Neuron (in vitro differentiated cells): ENCODE measurements around the gene OR8G5.
"Not testable (repeated sequence)": the region's sequence is repeated elsewhere in the genome, so short reads cannot be mapped to it uniquely, and the experiment has no call there.

Experiments
- H2AFZ ChIP-seq: one replicate; pipeline ENCODE4 v1.6.1; 2013; ENCODE audit warnings: low read depth, mild to moderate bottlenecking, inconsistent platforms, low read length, moderate library complexity
- H3K27me3 ChIP-seq: one replicate; pipeline ENCODE4 v1.6.1; 2013; ENCODE audit warnings: low read length; ENCODE audit not compliant: insufficient read depth
- H3K36me3 ChIP-seq: one replicate; pipeline ENCODE4 v1.6.1; 2013; ENCODE audit warnings: low read length; ENCODE audit not compliant: insufficient read depth
- H3K4me1 ChIP-seq: one replicate; pipeline ENCODE4 v1.6.1; 2013; ENCODE audit warnings: low read length; ENCODE audit not compliant: insufficient read depth
- H3K4me3 ChIP-seq: 2 replicates; pipeline ENCODE4 v1.5.1; 2013; ENCODE audit warnings: mild to moderate bottlenecking, low read length, moderate library complexity
- H3K9me3 ChIP-seq: one replicate; pipeline ENCODE4 v1.6.1; 2013; ENCODE audit warnings: low read length

The OR8G5 gene

DNA sequence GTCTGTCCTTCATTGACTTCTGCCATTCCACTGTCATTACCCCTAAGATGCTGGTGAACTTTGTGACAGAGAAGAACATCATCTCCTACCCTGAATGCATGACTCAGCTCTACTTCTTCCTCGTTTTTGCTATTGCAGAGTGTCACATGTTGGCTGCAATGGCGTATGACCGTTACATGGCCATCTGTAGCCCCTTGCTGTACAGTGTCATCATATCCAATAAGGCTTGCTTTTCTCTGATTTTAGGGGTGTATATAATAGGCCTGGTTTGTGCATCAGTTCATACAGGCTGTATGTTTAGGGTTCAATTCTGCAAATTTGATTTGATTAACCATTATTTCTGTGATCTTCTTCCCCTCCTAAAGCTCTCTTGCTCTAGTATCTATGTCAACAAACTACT lies 6.3 kb upstream of the OR8G5 start:
- not testable (repeated sequence) for H3K27me3 ChIP-seq, H3K9me3 ChIP-seq, H3K36me3 ChIP-seq, H3K4me3 ChIP-seq, H2AFZ ChIP-seq, H3K4me1 ChIP-seq

DNA sequence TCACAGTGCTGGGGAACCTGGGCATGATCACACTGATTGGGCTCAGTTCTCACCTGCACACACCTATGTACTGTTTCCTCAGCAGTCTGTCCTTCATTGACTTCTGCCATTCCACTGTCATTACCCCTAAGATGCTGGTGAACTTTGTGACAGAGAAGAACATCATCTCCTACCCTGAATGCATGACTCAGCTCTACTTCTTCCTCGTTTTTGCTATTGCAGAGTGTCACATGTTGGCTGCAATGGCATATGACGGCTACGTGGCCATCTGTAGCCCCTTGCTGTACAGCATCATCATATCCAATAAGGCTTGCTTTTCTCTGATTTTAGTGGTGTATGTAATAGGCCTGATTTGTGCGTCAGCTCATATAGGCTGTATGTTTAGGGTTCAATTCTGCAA lies 8.9 kb downstream of the OR8G5 start:
- H3K27me3 ChIP-seq, H2AFZ ChIP-seq, H3K4me3 ChIP-seq, H3K9me3 ChIP-seq, H3K4me1 ChIP-seq, H3K36me3 ChIP-seq: not testable (repeated sequence)

DNA sequence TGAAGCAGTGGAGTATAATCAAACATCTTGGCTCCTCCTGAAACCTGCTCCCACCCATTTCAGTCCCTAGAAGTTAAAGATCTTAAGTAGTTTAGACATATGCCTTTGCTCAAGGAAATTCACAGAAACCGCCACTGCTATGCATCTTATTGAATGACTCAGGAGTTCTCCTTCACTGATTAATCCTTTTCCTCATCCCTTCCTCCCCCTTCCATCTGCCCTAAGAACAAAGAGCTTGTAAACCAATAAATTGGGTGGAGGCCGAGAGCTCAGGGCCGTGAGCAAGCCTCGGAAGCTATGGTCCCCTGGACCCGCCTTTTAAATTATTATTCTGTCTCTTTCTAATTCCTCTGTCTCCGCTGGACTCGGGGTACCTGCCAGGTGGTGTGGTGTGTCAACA lies 14.7 kb downstream of the OR8G5 start:
- H3K4me1 ChIP-seq, H3K4me3 ChIP-seq, H3K27me3 ChIP-seq, H3K9me3 ChIP-seq, H2AFZ ChIP-seq, H3K36me3 ChIP-seq: not testable (repeated sequence)

DNA sequence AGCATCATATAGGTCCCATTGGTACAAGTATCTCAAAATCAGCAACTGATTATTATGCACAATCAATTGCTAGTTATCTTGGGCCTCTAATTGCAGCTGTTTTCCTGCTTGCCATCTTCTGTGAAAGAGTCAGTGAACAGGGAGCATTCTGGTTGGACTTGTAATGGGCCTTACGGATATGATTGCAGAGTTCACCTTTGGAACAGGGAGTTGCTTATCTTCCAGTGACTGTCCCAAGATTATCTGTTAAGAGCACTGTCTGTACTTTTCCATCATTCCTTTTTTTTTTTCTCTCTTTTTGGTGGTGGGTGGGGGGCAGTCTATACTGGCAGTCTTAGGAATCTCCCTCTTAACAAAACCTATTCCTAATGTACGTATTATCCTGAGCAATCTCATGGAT lies 17.8 kb downstream of the OR8G5 start:
- H2AFZ ChIP-seq = no peak overlapping the region
- H3K4me1 ChIP-seq = no peaks in the 10 kb centered on the region
- no peaks in the 10 kb centered on the region for H3K36me3 ChIP-seq
- H3K27me3 ChIP-seq = no peaks in the 10 kb centered on the region
- H3K4me3 ChIP-seq = no peak overlapping the region
- no peaks in the 10 kb centered on the region for H3K9me3 ChIP-seq

DNA sequence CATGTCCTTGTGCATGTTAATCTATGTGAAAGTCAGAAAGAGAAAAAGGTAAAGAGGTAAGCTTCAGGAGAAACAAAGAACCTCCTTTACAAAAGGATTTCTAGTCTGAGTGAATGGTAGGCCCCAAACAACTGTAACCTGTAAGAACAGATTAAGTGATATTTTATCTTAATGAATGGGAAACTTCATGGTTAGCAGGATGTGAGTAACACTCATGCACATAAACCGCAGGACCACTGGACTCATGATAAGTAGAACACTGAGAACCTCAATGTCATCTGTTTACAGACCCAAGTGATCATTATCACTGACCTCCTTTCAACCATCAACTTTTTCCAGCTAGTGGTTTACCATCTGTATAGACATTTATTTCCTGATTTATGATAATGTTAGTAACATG lies 19.9 kb downstream of the OR8G5 start:
- no peaks in the 10 kb centered on the region for H3K4me1 ChIP-seq
- no peak overlapping the region for H2AFZ ChIP-seq
- H3K4me3 ChIP-seq = no peak overlapping the region
- no peaks in the 10 kb centered on the region for H3K9me3 ChIP-seq
- H3K27me3 ChIP-seq = no peaks in the 10 kb centered on the region
- H3K36me3 ChIP-seq = no peaks in the 10 kb centered on the region

DNA sequence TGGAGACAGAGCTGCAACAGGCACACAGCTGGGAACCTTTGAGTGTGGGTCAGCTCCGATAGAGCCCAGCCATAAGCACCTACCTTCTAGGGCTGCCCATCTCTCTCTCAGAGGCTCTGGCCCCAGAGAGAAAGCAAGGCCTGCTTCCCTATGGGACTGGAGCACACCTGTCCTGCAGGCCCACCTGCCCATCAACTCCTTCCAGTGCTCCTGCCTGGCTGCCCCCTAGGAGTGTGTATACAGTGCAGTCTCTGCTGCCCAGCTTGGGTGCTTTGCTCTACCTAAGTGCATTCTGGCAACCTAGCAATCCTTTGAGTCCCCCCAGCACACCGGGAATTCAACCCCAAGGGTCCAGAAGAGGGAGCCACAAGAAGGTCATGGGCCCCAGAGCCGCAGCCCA lies 21.0 kb downstream of the OR8G5 start:
- no peaks in the 10 kb centered on the region for H3K4me1 ChIP-seq
- no peaks in the 10 kb centered on the region for H3K27me3 ChIP-seq
- no peak overlapping the region for H2AFZ ChIP-seq
- H3K9me3 ChIP-seq = no peaks in the 10 kb centered on the region
- no peaks in the 10 kb centered on the region for H3K36me3 ChIP-seq
- H3K4me3 ChIP-seq = no peak overlapping the region

DNA sequence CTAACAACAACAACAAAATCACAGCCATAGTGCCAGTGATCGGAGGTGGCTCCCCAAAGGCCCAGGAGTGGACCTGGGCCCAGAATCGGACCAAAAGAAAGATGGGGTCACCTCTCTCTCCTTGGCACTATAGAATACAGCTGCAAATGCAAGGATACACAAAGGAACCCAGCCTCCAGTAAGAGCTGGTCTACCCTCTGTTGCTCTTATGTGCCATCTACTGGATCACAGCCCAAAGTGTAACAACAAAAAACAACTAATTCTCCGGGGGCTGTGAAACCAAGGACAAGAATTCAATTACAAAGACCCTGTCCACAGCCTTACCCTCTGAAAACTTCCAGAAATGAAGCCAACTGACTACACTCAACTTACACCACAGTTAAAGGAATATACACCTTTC lies 21.6 kb downstream of the OR8G5 start:
- Histone ChIP-seq H3K4me1 (no peaks in the 10 kb centered on the region), H3K27me3 (no peaks in the 10 kb centered on the region), H3K36me3 (no peaks in the 10 kb centered on the region), H3K4me3 (no peak overlapping the region), H3K9me3 (no peaks in the 10 kb centered on the region), H2AFZ (no peak overlapping the region)

DNA sequence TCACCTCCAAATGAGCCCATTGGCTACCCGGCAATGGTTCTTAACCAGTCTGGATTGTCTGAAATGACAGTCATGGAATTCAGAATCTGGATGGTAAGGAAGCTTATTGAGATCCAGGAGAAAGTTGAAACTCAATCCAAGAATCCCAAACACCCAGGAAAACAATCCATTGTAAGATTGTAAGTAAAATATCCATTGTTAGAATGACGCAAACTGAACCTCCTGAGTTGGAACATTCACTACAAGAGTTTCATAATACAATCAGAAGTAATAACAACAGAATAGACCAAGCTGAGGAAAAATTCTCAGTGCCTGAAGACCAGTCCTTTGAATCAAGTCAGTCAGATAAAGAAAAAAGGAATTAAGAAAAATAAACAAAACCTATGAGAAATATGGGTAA lies 22.1 kb downstream of the OR8G5 start:
- Histone ChIP-seq H3K27me3 (no peaks in the 10 kb centered on the region), H3K36me3 (no peaks in the 10 kb centered on the region), H3K9me3 (no peaks in the 10 kb centered on the region), H2AFZ (no peak overlapping the region), H3K4me3 (no peak overlapping the region), H3K4me1 (no peaks in the 10 kb centered on the region)

DNA sequence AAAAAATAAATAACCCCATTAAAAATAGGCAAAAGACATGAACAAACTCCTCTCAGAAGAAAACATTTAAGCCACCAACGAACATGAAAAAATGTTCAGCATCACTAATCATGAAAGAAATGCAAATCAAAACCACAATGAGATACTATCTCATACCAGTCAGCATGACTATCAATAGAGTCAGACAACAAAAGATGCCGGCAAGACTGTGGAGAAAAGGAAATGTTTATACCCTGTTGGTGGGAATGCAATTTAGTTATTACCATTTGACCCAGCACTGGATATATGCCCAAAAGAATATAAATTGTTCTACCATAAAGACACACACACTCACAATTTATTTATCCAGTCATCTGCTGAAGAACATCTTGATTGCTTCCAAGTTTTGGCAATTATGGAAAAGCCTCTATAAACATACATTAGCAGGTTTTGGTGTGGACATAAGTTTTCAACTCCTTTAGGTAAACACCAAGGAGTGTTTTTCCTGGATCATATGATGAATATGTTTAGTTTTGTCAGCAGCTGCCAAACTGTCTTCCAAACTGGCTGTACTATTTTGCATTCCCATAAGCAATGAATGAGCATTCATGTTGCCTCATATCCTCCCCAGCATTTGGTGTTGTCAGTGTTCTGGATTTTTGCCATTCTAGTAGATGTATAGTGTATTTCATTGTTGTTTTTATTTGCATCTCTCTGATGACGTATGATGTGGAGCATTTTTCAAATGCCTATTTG lies 29.6 kb downstream of the OR8G5 start:
- Histone ChIP-seq H3K9me3 (no peaks in the 10 kb centered on the region), H3K27me3 (no peaks in the 10 kb centered on the region), H2AFZ (no peak overlapping the region), H3K36me3 (no peaks in the 10 kb centered on the region), H3K4me3 (no peak overlapping the region), H3K4me1 (no peaks in the 10 kb centered on the region)

DNA sequence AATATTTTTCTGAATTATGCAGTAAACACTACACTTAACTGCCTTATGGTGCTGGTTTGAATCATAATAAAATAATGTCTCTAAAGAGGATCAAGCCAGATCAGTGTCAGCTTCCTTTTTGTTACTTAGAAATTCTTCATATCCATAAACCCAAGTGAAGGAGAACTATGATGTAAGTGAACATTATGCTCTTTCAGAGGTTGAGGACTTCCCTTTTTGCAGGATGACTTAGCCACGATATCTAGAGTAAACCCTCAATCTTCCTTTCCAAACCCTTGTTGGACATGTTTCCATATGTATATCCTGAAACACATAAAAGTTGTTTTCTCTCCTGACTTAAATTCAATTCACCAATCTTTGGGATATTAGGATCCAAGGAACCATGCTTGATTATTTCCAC lies 38.5 kb downstream of the OR8G5 start:
- H3K27me3 ChIP-seq = no peaks in the 10 kb centered on the region
- H2AFZ ChIP-seq = no peak overlapping the region

DNA sequence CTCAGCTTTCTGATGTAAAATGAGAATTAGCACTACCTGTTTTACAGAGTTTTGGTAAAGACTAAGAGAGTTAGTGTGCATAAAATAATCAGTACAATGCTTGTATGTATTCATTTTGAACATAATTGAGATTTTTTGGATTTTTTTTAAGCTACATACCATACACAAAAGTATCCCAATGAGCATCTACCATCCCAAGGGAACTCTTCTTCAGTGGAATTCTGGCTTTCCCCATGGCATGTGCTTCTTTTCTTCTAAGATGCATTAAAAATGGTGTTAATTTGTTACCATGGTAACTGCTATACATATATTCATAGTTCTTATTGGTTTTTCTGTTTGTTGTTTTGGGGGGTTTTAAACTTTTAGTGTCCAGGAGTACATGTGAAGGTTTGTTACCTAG lies 39.8 kb downstream of the OR8G5 start:
- Histone ChIP-seq H3K4me3 (no peak overlapping the region), H3K36me3 (no peaks in the 10 kb centered on the region), H3K9me3 (no peaks in the 10 kb centered on the region), H3K4me1 (no peaks in the 10 kb centered on the region), H3K27me3 (no peaks in the 10 kb centered on the region), H2AFZ (no peak overlapping the region)

More for the DNA sequence above, 38.5 kb downstream of the OR8G5 start:
- no peak overlapping the region for H3K4me3 ChIP-seq
- H3K36me3 ChIP-seq = no peaks in the 10 kb centered on the region
- H3K4me1 ChIP-seq = no peaks in the 10 kb centered on the region
- H3K9me3 ChIP-seq = no peaks in the 10 kb centered on the region

DNA sequence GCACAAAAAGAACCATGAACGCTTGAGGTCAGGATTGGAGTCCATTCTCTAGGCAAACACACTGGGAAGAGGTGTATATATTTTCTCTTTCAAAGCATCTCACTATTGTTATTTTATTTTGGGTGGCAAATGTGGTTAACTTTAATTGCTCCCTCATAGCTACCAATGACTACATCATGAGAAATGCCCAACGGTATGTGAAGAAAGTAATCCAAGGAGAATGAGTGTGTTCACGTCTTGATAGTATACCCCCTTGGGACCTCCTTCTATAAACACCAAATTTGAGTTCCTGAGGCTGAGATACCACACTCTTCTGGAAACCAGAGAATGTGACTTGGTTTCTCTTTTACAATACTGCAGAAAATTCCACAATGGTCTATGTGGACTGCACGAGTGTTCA lies 41.7 kb downstream of the OR8G5 start:
- H2AFZ ChIP-seq = no peak overlapping the region
- H3K27me3 ChIP-seq = no peaks in the 10 kb centered on the region
- H3K4me1 ChIP-seq = no peaks in the 10 kb centered on the region
- no peaks in the 10 kb centered on the region for H3K36me3 ChIP-seq
- H3K4me3 ChIP-seq = no peak overlapping the region
- H3K9me3 ChIP-seq = no peaks in the 10 kb centered on the region

DNA sequence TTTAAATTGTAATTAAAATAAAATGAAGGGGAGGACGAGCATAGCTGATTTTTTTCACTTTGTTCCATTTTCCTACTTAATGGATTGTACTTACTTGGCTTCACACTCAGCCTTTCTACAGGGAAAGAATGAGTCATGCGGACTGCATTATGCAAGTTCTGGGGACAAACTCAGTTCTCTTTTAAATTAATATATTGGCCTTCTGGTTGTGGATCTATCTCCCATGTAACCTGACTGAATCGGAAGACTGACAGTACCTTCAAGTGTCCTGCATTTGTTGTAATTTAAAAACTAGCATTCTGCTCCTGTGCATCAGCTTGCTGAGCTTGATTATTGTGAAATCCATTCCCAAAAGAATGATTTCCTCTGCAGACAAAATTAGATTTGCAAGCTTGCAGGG lies 45.4 kb downstream of the OR8G5 start:
- Histone ChIP-seq H3K27me3 (no peaks in the 10 kb centered on the region), H3K9me3 (no peaks in the 10 kb centered on the region), H3K36me3 (no peaks in the 10 kb centered on the region)

DNA sequence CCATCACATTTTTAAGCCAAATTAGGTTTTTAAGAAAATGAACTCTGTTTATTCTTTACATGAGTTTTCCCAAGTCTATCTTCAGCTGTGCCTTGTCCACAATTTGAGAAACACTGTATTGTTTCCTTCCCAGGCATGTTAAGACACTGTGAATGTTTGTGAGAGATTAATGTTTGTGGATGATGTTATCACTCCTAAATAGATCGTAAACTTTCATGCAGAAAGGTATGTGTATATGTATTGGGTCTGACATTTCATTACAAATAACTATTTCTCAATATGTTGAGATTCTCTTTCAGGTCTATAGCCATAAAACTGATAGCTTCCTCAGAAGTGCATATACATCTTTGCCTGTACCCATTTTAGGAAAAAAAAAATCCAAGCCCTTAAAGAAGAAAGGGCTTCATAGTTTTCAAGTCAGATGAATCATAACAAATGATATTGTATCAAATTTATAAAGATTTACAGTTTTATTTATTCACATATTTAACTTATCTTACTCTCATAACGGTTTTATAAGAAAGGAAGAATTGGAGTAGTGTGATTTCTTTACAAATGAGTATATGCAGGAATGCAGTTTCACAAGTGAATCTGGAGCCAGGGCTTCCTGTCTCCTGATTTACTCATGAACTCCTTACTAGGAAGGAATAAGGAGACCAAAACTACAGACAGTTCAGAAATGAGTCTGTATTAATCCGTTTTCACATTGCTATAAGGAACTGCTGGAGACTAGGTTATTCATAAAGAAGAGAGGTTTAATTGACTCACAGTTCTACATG lies 46.4 kb downstream of the OR8G5 start:
- Histone ChIP-seq H3K9me3 (no peaks in the 10 kb centered on the region), H3K4me1 (no peaks in the 10 kb centered on the region), H3K27me3 (no peaks in the 10 kb centered on the region), H2AFZ (no peak overlapping the region), H3K4me3 (no peak overlapping the region), H3K36me3 (no peaks in the 10 kb centered on the region)

More for the DNA sequence above, 45.4 kb downstream of the OR8G5 start:
- Histone ChIP-seq H3K4me1 (no peaks in the 10 kb centered on the region), H2AFZ (no peak overlapping the region), H3K4me3 (no peak overlapping the region)
